HG02678 (cell line): ENCODE data around the gene RNF144B.
"Not testable (repeated sequence)": the region's sequence is repeated elsewhere in the genome, so short reads cannot be mapped to it uniquely, and the experiment has no call there.

Source experiments
- ATAC-seq: cut with Tn5 transposase; IDR thresholded peaks from one replicate; pipeline ENCODE4 v1.9.1; 2021; ENCODE audit warnings: mild to moderate bottlenecking, moderate library complexity; ENCODE audit not compliant: unreplicated experiment

RNF144B gene

DNA sequence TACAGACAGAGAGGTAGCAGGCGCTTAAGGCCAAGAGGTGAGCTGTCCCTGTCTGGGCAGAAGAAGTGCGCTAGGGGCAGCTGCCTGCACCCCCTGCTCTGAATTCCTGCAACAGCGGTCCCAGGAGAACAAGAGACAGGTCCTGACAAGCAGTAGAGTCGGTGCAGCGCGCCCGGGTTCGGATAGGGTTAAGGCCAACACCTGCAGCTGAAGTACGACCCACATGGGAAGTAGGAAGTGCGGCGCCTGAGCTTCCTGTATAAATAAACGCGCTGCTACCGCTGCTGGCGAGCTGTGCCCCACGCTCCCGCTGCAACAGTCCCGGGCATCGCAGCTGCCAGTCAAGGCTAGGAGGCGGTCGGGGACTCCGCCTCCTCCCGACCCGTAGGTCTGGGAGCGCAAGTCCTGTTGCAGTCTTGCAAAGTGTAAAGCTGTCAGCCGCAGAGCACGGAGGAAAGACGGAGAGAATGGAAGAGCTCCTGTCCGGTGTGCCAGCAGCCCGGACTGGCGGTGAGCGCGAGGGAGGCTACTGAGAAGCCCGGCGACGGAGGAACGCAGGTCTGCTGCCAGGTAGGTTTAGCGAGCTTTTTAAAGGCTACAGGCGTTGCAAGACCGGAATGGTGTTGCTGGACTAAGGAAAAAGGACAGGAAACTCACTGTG, at the start of gene RNF144B:
Gene RNF144B (plus strand): TSS at position 290 of the 661 bp plus-strand sequence. CDS start 12,185 bp downstream, outside the sequence.
- peak; percentile 89 for ATAC-seq

DNA sequence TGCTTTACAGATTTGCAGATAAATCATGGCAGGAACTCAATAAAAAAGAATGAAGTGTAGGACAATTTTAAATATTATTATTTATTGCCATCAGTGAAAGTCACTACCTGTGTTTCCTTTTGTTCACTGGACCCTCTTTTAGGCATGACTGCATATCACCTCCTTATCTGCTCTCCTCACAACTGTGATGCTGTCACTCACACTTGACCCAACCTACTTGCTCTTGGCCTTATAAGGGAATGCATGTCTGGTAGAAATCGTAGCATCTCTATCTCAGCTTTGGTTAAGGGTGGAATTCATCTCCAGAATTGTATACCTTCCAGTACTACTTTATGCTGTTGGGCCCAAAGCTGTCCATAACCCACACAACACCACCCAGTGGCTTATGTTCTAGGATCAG, 47.6 kb upstream of the RNF144B start:
- no peak for ATAC-seq

DNA sequence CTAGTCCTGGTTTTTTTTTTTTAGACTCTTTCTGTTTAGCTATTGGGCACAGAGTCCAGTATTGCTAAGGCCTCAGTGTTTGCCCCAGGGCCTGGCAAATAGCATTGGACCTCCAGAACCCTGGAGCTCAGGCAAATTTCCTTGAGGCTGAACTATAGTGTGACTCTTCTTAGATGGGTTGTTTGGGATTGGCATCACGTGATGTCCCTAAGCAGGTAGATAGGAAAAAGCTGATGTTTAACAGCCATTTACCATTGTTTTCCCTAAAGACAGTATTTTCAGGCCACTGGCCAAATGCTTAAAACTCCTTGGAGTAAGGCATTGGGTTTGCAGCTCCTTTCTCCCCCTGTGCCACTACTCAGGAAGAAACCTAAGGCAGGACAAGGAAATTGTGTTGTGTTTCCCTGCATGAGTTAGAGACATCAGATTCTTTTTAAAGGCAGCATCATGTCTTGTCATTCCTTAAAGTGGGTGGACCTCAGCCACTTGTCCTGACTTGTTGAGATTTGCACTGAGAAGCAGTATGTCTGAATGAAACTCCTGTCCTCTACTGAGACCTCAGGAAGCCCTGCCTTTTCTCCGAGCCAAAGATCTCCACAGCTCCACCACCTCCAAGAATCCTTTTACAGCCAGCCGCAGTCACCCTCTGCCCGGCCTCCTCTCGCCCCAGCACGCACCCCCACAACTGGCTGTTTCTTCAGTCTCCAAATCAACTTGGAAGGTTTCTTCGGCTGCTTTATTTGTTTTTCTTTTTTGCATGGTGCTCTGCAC, 46.2 kb upstream of the RNF144B start:
- ATAC-seq, result no peak

DNA sequence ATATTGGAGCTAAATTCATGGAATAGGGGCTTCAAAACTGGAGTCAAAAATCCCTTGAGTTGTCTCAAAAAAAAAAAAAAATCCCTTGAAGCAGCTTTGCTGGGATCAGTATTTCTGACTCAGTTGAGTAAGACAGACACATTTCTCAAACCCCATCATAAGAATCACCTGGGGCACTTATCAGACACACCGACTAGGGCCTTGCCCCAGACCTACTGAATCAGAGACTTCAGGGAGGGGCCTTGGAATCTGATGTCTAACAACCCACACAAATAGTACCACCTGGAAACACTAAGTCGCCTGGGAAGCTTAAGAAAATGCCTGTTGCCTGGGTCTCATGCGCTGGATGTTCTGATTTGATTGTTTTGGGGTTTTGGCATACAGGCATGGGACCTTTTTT, 44.9 kb upstream of the RNF144B start:
- ATAC-seq, result no peak

DNA sequence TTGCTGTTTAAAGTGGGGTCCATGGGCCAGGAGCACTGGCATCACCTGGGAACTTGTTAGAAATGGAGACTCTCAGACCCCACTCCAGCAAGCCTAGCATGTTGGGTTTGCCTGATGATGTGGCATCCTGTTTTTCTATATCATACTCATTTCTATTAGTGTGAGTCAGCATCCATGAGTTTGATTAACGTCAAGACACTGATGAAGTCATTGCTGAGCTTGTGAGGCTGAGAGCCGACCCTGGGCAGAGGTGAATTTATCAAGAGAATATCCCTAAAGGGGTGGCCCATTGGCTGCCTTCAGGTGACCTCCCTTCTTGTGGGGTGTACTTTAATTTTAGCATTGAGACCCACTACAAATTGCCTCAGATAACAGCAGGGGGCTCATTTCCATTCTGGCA, 43.4 kb upstream of the RNF144B start:
- ATAC-seq, result no peak

DNA sequence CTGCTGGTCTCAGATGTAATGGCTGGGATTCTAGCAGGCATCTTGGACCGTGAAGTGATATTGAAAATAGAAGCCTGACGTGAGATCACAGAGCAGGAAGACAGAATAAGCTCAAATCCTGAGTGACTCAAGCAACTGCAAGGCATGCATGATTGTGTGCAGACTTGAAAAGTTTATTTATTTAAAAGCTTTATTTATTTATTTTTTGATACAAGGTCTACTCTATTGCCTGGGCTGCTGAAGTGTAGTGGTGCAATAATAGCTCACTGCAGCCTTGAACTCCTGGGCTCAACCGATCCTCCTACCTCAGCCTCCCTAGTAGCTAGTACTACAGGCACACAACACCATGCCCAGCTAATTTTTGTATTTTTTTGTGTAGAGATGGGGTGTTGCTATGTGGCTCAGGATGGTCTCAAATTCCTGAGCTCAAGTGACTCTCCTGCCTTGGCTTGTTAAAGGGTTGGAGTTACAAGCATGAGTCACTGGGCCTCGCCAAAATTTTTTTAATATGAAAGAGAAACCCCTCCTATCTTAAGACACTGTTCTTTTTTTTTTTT, 40.1 kb upstream of the RNF144B start:
- no peak for ATAC-seq

DNA sequence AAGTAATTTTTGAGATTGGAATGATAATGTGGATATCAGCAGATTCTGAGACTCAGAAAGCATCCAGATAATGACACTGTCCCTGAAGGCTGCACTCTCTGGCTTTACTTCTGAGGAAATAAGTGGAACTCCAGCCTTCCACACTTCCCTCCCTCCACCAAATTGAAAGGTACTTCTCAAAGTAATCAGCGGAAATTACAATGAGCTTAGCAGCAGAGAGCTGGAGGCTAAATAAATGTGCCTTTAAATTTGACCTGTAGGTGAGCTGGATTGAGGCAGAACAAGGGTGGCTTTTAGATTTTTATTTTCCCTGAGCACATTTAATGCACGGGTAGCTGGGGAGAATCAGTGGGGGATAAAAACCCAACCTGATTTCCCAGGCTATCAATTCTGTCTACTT, 39.3 kb upstream of the RNF144B start:
- no peak for ATAC-seq

DNA sequence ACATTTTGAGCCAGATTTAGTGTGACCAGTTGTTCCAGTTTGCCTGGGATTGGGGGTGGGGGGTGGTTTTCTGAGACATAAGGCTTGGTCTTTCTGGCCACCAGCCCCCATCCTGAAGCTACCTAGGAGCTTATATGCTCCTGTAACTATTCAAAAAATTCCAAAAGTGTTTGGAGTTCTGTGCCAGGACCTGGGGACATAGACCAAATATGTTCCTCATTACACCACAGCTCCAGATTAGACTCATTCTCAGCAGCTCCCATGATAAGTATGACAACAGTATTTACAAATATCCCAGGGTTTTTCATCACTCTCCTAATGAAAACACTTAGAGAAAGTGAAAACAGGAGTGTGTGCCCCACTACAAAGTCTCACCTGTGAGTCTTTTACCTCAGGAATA, 37.8 kb upstream of the RNF144B start:
- ATAC-seq, result no peak

DNA sequence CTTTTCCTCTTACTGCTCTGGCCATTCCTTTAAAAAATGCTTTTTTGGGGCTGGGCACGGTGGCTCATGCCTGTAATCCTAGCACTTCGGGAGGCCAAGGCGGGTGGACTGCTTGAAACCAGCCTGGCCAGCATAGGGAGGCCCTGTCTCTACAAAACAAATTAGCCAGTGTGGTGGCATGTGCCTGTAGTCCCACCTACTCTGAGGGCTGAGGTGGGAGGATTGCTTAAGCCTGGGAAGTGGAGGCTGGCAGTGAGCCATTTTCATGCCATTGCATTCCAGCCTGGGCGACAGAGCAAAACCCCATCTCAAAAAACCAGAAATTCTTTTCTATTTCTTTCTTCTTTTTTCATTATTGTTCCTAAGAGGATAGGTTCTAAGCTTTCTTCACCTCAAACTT, 36.9 kb upstream of the RNF144B start:
- ATAC-seq, result no peak

DNA sequence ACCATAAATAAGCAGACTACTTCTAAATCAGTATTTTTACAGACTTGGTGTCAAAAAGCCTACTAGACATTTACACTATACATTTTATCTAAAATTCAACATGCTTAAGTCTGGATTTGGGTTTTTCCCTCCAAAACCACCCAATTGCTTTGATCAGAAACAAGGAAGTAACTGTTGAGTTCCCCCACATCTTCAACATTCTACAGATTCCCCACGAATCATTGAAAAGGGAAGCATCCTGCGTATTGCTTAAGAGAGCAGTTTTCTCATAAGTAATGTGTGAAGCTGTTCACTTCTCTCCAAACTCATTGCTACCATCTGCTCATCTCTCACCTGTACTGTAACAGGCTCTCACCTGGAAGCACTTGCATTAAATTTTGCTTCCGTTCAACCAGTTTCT, 36.4 kb upstream of the RNF144B start:
- no peak for ATAC-seq

DNA sequence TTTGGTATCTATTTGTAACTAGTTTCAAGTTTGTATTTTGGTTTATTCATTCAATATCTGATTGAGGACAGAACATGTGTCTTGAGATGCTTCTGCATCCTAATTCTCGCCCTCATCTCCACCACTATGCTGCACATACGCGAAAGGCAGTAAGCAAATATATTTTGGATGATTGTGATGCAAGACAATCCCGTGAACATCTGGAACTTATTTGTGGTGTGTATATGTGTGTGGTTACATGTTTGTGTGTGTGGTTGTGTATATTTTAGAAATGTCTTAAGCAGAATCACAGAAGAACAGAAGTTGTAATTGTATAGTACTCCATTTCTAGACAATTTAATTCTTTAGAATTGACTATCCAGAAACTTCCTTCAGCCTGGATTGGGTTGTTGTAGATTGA, 35.1 kb upstream of the RNF144B start:
- ATAC-seq, result no peak

DNA sequence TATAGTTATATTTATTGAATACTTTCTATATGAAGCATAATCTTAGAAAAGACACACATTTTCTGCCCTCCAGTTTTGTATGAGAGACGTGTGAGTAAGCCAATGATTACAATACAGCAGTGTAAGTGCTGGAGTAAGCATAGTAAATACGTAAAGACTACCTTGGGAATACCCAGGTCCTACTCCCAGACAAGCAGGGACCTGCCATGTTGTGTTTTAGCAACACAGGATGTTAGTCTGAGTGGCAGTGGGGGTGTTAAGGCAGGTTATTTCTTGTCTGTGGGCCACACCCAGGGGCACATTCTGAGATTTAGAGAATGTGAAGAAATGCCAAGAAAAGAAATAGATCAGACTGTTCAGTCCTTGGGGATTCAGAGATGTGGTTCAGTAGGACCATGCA, 34.3 kb upstream of the RNF144B start:
- ATAC-seq, result no peak

DNA sequence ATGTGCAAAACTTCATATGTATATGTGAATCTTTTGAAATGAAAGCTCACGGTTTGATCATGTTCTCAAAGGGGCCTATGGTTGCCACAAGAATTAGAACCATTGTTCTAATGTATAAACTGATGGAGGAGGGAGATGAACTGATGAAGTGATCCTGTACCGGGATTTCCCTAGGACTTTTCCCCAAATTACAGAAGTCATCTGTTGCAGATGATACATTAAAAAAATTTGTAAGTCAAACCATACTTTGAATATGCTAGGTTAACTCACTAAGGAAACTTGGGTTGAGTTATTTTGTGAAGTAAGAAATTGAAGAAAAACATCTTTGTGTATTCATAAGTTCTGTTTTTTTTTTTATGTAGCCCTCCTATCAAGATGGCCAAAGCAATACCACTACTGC, 33.9 kb upstream of the RNF144B start:
- ATAC-seq, result no peak

DNA sequence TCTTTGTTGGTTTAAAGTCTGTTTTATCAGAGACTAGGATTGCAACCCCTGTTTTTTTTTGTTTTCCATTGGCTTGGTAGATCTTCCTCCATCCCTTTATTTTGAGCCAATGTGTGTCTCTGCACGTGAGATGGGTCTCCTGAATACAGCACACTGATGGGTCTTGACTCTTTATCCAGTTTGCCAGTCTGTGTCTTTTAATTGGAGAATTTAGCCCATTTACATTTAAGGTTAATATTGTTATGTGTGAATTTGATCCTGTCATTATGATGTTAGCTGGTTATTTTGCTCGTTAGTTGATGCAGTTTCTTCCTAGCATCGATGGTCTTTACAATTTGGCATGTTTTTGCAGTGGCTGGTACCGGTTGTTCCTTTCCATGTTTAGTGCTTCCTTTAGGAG, 29.6 kb upstream of the RNF144B start:
- ATAC-seq, result not testable (repeated sequence)

DNA sequence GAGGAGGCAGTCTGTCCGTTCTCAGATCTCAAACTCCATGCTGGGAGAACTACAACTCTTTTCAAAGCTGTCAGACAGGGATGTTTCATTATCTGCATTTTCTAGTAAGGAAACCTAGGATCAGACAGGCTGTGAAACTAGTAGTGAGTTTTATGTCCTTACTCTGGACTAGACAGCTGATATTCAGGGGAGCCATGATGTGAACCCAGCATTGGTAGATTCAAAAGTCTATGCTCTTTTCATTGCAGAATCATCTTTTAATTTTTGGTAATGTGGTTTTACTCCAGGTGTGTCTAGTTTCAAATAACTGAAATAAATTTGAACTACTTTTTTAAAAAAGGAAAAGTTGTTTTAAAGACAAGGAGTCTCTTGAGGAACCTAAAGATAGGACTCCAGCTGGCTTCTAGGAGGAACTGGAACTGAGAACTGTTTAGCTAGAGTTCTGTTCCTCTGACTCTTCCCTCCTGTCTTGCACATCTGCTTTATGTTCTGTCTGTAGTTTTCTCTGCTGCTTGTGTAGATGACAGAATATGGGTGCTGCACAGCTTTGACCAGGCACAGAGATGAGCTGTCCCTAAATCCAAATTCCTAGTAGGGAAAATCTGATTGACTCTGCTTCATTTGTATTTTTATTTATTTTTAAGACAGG, 27.8 kb upstream of the RNF144B start:
- ATAC-seq, result peak; percentile 98

DNA sequence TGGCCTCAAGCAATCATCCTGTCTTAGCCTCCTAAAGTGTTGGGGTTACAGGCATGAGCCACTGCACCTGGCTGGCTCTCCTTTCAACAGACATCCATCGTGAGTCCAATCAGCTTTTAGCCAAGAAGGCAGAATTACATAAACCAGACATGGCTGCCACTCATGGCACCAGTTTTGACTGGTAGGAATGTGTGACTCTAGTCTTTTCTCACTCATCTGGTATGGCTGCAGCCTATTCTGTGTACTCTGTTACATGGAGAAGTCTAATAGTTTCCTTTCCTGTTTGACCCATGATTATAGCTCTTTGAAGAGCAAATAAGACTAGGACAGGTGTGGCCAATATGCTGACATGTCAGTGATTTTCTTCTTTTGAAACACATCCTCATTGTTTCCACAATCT, 27.0 kb upstream of the RNF144B start:
- ATAC-seq, result peak; percentile 38

DNA sequence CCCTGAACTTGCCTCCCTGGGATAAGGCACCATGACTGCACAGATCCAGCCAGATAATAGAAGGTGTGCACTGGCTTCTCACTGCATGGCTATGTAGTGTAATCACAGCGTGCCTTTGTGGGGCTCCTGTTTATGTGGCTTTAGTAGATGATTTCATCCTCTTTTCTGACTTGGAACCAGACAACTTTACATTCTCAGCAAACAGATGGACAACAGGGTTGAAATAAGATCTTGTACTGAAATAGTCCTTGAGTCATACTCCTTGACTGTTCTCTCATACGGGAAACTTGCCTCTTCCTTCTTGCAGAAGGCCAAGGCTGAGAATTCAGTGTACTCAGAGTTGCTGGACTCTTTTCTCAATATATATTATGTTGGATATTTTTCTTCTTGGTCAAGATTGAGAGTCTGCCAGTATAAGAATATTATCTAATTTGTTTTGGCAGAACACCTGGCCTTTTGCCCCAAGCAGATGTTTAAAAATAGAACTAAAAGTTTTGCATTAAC, 25.0 kb upstream of the RNF144B start:
- no peak for ATAC-seq

DNA sequence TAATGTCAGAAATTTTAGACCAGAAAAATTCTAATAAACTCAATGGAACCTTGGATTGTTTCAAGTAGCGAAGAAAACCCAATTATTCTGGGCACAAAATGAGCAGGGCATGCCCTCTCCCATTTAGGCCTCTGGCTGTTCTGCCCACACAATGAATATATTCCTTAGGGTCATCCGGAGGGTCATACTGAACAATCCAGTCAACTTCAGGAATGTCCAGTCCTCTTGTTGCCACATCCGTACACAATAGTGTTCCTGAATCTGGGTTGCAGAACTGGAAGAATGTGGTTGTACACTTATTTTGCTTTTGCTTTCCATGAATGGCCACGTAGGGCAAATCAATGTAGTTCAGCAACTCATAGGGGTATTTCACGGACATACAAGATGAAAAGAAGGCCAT, 23.4 kb upstream of the RNF144B start:
- no peak for ATAC-seq

DNA sequence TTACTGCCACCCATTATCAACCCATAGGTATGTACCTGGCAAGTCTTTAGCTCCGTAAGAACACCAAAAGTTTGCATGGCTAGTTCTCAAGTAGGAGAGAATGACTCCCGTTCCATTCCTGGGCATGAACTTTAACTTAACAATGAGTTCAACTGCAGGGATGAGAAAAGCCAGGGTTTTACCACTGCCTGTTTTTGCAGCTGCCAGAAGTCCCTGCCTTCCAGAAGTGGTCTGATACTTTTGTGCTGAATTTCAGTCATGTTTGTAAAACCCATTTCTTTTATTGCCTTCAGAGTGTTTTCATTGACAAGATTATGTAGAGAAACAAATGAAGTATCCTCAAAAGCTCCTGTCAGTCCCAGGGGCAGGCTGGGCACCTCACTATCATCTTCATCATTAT, 22.6 kb upstream of the RNF144B start:
- not testable (repeated sequence) for ATAC-seq

DNA sequence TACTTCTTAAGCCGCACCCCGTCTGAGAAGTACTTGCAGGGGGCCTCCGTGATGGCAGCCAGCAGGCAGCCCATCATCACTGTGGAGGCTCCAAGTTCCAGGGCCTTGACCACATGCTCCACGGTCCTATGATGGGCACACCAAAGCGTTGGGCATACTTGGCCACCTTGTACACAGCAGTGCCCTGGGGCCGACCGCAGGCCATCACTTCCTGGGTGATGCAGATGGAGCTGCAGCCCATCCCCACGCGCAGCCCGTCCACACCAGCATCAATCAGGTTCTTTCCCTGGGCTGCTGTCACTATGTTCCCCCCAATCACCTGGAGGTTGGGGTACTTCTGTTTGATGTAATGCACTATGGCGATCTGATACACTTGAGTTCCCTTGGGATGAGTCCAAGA, 19.8 kb upstream of the RNF144B start:
- ATAC-seq, result no peak

DNA sequence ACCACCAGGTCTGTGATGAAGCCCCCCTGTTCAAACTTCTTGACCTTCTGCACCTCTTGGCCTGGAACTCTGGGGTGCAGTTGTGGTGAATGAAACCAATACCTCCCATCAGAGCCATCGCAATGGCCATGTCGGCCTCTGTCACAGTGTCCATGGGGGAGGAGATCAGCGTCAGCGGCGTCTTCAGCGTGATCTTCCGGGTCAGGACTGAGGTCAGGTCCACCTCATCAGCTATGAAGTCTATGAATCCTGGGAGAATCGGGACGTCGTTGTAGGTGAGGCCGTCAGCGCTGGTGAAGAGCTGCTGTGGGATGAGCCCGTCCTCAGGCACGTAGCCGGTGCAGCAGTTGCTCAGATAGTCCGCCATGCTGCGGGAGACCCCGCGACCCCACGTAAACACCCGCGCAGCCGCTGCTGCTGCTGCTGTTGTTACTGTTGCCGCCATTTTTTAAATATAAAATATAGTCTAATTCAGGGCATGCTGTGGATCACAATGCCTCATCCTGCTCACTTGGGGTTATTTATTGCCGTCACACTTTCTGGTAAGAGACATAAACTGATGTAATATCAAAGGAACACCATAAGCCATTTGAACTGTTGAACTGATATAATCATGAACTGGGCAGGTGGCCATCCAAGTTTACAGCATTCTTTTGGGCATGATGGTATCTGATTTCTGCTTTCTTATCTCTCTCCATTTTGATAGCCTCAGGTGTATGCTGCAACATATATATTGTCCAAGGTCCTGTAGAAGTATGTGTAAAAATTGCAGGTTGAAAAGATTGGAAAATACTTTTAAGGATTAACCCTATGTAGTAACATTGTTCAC, 18.7 kb upstream of the RNF144B start:
- ATAC-seq, result no peak
